Activated T-helper 9 cell treated with anti-CD3 and anti-CD28 coated beads, Interleukin-2, amount 50 U/mL, for 16 hours (primary cell): Measurements from ENCODE around the gene DCST1.

Source experiments
- DNase-seq: peaks from one replicate; pipeline ENCODE4 v3.0.0-alpha.2; 2020; ENCODE audit warnings: low read depth

The DCST1 gene

GRCh38 chr1:155001675-155002463 lies 31.8 kb upstream of the DCST1 start:
- peak; percentile 98 for DNase-seq

GRCh38 chr1:155002464-155003226 lies 31.0 kb upstream of the DCST1 start, which contains the start of gene ZBTB7B:
ZBTB7B (plus strand) TSS chr1:155002802; CDS start chr1:155014661, 11,859 bp downstream.
- no peak for DNase-seq

- no peak for DNase-seq
These were observed 30.3 kb upstream of the DCST1 start for GRCh38 chr1:155003227-155003765.

GRCh38 chr1:155003766-155004351 lies 29.8 kb upstream of the DCST1 start:
- DNase-seq, result no peak

DNA sequence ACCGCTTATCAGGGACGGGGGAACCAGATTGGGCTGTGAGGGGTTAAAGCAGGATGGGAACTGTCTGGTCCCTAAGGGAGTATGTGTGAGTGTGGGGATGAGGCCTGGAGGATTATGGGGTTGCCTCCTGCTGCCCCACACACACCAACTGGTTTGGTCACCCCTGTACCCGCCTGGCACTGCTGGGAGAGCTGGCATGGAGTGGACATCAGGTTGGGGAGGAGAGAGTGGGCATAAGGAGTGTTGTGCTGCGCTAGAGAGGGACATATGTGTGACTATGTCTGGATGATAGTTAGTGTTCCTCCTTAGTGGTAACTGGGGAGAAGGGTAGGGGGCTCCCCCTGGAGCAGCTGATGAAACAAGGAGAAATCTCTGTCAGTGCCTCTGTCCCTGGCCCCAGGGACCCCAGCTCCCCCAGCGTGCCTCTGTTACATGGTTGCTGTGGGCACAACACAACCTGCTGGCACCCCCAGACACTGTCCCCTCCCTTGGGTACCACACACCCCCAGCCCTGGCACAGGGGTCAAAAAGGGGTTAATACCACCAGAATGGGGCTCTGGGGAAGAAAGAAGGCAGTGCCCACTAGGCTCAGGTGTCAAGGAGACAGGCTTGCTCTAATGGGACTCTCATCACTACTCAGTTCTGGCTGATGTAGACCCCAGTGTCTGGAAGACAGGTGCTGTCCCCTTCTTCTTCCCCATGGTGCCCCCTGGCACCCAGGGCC lies 29.1 kb upstream of the DCST1 start:
- DNase-seq, result no peak

GRCh38 chr1:155005076-155006011 lies 28.3 kb upstream of the DCST1 start:
- DNase-seq, result no peak

- no peak for DNase-seq
These were observed 27.0 kb upstream of the DCST1 start for GRCh38 chr1:155006601-155007101.

DNA sequence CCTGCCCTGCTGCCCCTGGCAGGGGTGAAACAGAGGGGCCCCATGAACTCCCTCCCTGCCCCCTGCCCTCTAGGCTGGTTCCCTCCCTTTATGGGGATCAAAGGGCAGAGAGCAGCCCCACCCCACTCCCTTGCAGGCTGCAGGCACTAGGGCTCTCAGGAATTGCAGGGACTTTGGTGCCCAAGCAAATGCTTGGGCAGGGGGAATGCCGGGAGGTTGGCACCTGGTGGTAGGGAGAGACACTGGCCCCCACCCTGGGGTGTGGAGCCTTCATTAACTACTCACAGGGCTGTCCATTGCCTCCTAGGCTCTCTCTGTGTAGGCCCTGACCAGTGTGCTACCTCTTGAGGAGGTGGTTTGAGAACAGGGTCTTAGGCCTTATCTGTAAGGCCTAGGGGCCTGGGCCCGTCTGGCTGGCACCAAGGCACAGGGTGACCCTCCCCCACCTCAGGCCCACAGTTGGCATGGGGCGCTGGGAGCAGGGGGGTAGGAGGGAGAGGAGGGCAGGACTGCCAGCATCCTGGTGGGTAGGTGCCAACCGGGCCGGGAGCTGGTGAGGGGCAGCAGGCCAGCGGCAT lies 26.3 kb upstream of the DCST1 start:
- no peak for DNase-seq

DNA sequence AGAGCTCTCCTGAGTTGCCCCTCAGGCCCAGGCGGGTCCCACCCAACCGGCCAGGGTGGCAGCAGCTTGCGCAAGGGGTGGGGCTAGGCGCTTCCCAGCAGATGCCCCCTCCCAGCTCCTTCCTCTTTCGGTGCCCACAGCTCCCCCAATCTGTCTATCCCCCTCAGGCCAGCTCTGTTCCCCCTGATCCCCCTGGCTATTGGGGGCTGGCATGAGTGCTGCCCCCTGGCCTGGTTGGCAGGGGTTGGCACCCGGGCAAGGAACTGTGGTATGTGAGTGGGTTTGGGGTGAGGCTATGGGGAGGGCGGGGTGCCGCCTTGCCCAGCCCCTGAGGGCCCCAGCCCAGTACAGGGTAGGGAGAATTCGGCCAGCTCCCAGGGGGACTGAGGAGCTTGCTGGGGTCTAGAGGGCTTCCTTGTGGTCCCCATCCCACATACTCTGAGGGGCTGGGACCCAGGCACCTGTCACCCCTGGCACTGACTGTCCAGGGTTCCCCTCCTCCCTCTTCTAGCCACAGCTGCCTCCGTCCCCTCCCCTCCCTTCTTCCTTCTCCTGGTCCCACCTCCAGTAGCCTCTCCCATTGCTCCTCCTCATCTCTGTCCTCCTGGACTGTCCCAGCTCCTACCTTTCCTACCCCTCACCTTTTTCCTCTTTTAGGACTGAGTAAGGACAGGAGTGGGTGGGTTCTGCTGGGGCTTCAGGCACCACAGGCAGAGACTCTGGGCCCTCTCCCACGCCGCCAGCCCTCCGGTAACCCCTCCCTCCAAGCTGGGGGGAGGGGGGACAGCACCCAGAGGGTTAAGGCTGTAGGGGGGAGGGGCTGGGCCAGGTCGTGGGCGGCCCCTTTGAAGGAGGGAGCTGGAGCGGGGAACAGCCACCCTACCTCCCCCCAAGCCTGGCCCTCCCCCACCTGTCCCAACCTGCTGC lies 25.3 kb upstream of the DCST1 start:
- DNase-seq, result no peak

GRCh38 chr1:155009221-155009711 lies 24.4 kb upstream of the DCST1 start:
- DNase-seq, result no peak

- DNase-seq, result no peak
These were observed 23.9 kb upstream of the DCST1 start for GRCh38 chr1:155009742-155010141.

DNA sequence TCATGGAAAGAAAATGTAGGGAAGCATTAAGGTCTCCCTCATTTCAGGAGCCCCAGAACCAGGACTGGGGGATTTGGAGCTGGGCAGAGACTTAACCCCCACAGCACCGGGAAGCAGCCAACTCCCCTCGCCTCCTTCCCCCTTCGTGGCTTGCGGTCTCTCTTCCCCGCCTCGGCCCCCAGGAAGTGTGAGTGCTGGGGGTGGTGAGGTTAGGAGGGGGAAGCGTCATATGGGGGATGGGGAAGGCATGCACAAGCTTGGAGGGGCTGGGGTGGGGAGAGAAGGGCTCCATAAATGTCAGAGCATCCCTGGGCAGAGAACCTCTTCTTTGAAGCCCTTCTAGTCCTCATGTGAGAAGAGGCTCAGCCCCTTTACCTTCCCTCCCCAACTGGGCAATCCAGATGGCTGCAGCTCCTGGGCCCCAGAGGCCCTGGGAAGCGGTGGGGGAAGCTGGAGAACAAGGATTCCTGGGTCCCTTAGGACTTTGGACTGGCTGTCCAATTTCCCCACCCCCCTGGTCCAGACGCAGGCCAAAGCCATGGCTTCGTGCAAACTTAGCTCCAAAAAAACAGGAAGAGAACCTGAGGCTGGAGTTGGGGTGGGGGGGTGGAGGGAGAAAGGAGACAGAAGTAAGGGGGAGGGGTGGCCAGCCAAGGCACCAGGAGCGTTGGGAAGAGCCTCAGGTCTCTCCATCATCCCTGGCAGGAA lies 23.3 kb upstream of the DCST1 start:
- DNase-seq, result no peak

DNA sequence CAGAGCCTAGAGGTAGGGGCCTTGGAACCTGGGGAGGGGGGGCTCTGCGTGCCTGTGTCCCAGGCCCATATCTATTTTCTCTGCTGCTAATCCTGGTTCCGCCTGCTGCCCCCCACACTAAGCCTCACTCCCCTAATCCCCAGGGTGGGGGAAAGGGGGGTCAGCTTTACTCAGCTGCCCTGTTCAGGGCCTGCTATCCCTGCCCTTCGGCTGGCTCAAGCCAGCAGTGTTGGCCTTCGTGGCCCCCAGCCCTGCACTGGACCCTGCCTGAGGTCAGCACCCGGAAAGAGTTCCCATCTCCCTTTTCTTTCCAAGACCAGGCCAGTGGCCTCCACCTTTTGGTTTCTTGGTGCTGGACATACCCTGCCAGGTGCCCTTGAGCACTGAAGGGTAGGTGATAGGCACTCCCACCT lies 22.6 kb upstream of the DCST1 start:
- no peak for DNase-seq

DNA sequence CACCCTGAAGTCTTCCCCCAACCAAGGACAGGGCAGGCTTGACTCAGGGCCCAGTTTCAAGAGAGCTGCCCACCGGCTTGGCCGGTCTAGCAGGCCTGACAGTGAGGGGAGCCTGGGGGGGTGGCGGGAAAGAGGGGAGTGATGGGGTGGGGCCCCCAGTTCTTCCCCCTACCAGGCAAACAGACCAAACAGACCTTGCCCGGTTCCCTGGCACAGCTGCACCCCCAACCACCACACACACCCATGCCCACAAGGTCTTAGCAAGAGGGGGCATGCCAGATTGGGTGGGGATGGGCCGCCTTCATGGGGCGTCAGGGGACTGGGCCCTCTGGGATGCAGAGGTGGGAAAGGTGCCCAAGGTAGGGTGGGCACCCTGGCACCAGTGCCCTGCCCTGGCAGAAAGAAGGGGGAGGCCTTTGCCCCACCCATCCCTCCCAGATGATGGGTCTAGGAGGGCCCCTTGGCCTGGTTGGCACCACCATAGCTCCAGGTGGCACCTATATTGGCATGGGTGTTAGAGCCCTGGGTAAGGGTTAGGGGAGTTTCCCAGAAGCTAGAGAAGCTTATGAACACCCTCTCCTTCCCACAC lies 22.1 kb upstream of the DCST1 start:
- no peak for DNase-seq

DNA sequence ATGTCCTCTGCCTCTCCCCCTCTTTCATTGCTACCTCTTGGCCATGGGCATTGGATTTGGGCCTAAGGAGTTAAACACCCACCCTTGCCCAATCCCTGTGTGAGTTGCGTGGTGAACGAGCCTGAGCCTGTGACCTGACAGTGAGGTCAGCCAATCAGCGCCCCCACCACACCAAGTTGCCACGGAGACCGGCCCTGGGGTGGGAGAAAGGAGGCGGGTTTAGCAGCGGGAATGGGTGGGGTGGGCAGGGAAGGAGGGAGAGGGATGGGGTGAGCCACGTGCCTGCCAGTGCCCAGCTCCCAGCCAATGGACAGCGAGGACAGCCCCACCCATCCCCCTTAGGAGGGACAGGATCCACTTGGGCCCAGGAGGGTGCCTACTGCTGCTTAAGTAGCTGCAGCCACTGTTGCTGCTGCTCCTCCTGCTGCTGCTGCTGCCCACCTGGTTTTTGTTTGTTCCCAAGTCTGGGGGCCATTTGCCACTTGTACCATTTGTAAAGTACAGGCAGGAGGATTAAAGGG lies 21.5 kb upstream of the DCST1 start:
- DNase-seq, result no peak

GRCh38 chr1:155012776-155013602 lies 20.6 kb upstream of the DCST1 start:
- no peak for DNase-seq

DNA sequence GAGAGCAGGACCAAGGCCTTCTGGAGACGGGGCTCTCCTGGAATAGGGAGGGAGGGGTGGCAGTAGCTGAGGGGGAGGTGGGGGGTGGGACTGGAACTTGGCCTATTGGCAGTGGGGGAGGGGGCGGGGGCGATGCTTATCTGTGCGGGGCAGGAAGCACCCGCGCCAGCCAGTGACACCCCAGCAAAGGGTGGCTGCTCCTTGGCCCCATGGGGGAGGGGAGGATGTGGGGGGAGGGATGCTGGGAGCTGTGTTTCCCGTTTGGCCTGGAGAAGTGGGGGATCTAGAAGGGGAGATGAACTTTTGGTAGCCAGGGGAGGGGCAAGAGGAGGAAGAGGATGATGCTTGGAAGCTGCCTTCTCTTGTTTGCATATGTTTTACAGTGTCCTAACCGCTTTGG lies 20.0 kb upstream of the DCST1 start:
- DNase-seq, result peak; percentile 23
